HG03432 (cell line): ENCODE measurements around the gene TRIM58.

Source experiments
- ATAC-seq: cut with Tn5 transposase; IDR thresholded peaks from one replicate; pipeline ENCODE4 v1.9.1; 2021; ENCODE audit warnings: mild to moderate bottlenecking, moderate library complexity; ENCODE audit not compliant: unreplicated experiment

The TRIM58 gene

GRCh38 chr1:247884797-247885413 lies 27.9 kb downstream of the TRIM58 start:
- no peak for ATAC-seq

GRCh38 chr1:247895163-247895637 lies 38.2 kb downstream of the TRIM58 start, which contains the start of gene OR2W3:
OR2W3 (plus strand) TSS chr1:247895587; CDS start chr1:247895587, 0 bp downstream.
- ATAC-seq, result no peak

- ATAC-seq, result no peak
Observed at GRCh38 chr1:247895976-247896375, 39.0 kb downstream of the TRIM58 start.

GRCh38 chr1:247904122-247904521 lies 47.1 kb downstream of the TRIM58 start:
- no peak for ATAC-seq

- no peak for ATAC-seq
Observed at GRCh38 chr1:247905181-247905580, 48.2 kb downstream of the TRIM58 start.

- ATAC-seq, result no peak
Observed at GRCh38 chr1:247905910-247906503, 49.0 kb downstream of the TRIM58 start.

GRCh38 chr1:247906504-247907047 lies 49.6 kb downstream of the TRIM58 start:
- no peak for ATAC-seq

GRCh38 chr1:247908766-247909165 lies 51.8 kb downstream of the TRIM58 start:
- no peak for ATAC-seq

GRCh38 chr1:247913786-247914185 lies 56.8 kb downstream of the TRIM58 start:
- ATAC-seq, result no peak

- ATAC-seq, result no peak
Observed at GRCh38 chr1:247914941-247915662, 58.1 kb downstream of the TRIM58 start.

- no peak for ATAC-seq
Observed at GRCh38 chr1:247919952-247920351, 63.0 kb downstream of the TRIM58 start, which contains the start of gene OR2T8. OR2T8 (plus strand) TSS chr1:247920252; CDS start chr1:247921018, 766 bp downstream.

GRCh38 chr1:247923941-247924340 lies 67.0 kb downstream of the TRIM58 start:
- ATAC-seq, result no peak

GRCh38 chr1:247924868-247925267 lies 67.9 kb downstream of the TRIM58 start, which contains the start of gene OR2AJ1:
OR2AJ1 (plus strand) TSS chr1:247924889; CDS start chr1:247933769, 8,880 bp downstream.
- no peak for ATAC-seq
